GM18873 (cell line): ENCODE data around the gene PLAGL1.
"Not testable (repeated sequence)": the region's sequence is repeated elsewhere in the genome, so short reads cannot be mapped to it uniquely, and the experiment has no call there.

Experiments used
- ATAC-seq: cut with Tn5 transposase; IDR thresholded peaks from one replicate; pipeline ENCODE4 v1.9.1; 2021; ENCODE audit warnings: mild to moderate bottlenecking, moderate library complexity, moderate number of reproducible peaks; ENCODE audit not compliant: unreplicated experiment, low FRiP score

Gene PLAGL1, protein sequence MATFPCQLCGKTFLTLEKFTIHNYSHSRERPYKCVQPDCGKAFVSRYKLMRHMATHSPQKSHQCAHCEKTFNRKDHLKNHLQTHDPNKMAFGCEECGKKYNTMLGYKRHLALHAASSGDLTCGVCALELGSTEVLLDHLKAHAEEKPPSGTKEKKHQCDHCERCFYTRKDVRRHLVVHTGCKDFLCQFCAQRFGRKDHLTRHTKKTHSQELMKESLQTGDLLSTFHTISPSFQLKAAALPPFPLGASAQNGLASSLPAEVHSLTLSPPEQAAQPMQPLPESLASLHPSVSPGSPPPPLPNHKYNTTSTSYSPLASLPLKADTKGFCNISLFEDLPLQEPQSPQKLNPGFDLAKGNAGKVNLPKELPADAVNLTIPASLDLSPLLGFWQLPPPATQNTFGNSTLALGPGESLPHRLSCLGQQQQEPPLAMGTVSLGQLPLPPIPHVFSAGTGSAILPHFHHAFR

DNA sequence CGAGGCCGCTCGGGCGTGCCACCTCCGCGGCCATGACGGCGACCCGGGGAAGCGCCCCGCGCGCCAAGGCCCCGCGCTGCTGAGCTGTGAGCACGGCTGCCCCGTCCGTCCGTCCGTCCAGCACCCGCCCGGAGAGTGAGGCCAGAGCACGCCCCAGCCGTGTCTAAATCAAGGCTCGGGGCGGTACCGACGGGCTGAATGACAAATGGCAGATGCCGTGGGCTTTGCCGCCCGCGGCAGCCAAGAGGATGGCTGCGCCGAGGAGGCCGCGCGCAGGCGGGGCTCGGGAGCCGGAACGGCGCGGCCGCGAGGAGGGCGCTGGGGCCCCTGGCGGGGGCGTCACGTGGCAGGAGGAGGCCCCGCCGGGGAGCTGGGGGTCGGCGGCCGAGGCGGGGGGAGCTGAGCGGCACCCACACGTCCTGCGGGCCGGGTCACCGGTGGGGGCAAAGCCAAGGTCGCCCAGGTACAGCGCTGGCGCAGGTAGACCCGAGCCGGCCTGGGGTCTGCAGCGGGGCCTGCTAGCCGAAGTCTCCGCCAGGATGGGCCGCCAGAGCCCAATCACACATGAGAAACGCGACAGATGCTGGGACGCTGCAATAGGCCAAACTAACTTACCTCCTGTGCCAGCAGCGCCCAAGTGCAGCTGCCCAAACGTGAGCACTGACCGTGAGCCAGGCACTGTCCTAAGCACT lies at the start of gene PLAGL1:
Gene PLAGL1, minus strand, starts transcription at position 140 of the 692 bp plus-strand sequence. CDS start 60,123 bp downstream, outside the sequence.
- ATAC-seq, result no peak

DNA sequence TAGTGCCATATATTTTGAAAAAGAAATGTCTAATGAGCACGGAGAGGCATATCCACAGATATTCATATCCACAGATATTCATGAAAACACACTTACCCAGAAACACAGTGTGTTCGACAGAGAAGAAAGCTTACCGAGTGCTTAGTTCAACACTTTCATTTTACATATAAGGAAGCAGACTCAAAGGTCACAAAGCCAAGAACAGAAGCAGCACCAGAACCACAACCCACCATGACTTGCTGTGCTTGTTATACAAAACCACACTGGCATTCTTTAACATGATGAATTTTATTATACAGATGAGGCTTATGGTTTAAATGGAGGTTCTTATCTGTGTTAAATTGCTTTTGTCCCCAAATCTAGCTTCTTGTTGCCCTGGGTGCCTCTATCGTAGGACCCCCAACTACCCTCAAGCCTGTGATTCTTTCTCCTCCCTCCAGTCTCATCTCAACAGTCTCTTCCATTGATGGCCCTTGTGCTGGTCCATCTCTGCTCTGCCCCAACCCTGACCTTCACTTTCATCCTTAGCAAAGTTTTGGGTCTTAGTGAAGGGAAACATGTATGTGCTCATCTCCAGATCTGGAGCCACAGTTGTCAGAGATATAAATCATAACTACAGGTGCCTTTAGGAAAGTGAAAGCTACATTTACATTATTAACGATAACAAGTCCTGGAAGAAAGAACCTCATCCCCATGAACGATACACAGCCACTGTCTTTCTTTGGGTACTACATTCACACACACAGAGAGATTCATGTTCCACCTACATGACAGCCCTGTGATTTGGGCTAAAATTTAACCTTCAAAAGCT lies 47.3 kb upstream of the PLAGL1 start:
- peak; percentile 79 for ATAC-seq

- ATAC-seq, result no peak
Observed at GRCh38 chr6:144053601-144054000, 45.5 kb upstream of the PLAGL1 start.

DNA sequence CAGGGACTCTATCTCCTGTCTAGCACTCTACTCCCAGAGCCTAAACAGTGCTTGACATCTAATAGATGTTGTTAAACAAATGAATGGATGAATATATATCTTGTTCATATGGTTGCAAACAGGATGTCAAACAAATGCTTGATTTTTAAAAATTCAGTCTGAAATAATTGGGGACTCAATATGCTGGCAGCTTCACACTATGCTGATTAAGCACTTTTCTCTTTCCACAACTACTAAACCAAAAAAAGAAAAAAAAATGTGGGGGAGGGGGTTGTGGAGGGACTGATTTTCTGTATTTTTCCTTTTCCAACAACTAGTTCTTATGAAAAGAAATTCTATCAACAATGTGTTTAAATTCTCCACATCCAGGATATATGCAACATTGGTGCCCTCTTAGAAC lies 44.4 kb upstream of the PLAGL1 start:
- ATAC-seq, result no peak

DNA sequence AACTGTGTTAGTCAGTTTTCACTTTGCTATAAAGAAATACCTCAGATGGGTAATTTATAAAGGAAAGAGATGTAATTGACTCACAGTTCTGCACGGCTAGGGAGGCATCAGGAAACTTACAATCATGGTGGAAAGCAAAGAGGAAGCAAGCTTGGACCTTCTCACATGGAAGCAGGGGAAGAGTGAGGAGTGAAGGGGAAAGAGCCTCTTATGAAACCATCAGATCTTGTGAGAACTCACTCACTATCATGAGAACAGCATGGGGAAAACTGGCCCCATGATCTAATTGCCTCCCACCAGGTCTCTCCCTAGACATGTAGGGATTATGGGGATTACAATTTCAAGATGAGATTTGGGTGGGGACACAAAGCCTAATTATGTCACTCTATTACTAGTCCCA lies 41.3 kb upstream of the PLAGL1 start:
- no peak for ATAC-seq

DNA sequence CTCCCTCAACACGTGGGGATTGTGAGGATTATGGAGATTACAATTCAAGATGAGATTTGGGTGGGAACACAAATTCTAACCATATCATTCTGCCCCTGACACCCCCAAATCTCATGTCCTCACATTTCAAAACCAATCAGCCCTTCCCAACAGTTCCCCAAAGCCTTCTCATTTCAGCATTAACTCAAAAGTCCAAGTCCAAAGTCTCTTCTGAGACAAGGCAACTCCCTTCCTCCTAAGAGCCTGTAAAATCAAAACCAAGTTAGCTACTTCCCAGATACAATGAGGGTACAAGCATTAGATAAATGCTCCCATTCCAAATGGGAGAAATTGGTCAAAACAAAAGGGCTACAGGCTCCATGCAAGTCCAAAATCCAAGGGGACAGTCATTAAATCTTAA lies 39.6 kb upstream of the PLAGL1 start:
- ATAC-seq, result no peak

GRCh38 chr6:144046672-144047071 lies 38.6 kb upstream of the PLAGL1 start:
- ATAC-seq, result not testable (repeated sequence)

GRCh38 chr6:144044989-144045388 lies 36.9 kb upstream of the PLAGL1 start:
- ATAC-seq, result not testable (repeated sequence)

DNA sequence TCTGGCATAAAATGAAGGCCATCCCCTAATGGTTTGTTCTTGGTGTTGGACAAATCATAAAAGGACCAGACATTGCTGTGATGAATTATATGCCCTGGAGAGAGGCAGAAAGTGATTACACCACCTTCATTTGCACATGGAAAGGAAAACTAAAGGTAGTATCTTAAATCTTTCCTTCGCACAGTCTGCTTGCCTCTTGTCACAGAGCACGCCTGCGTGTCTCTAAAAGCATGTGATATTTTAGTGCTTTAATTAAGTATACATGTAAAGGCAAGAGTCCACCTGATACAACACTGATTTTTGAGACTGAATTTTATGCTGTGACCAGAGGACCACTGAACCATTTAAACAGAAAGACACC lies 28.8 kb upstream of the PLAGL1 start:
- no peak for ATAC-seq

GRCh38 chr6:144036064-144036834 lies 28.2 kb upstream of the PLAGL1 start:
- no peak for ATAC-seq

DNA sequence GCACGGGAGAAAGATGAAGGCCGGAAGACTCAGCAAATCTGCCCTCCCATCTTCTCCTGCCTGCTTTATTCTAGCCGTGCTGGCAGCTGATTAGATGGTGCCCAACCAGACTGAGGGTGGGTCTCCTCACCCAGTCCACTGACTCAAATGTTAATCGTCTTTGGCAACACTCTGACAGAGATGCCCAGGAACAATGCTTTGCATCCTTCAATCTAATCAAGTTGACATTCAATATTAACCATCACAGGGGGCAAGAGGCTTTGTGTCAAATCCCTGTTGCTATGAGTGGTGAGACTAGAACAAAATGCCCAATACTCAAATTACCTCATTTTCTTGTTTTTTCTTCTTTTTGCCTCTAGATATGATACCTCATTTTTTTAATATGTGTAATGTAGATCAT lies 27.4 kb upstream of the PLAGL1 start:
- ATAC-seq, result no peak

DNA sequence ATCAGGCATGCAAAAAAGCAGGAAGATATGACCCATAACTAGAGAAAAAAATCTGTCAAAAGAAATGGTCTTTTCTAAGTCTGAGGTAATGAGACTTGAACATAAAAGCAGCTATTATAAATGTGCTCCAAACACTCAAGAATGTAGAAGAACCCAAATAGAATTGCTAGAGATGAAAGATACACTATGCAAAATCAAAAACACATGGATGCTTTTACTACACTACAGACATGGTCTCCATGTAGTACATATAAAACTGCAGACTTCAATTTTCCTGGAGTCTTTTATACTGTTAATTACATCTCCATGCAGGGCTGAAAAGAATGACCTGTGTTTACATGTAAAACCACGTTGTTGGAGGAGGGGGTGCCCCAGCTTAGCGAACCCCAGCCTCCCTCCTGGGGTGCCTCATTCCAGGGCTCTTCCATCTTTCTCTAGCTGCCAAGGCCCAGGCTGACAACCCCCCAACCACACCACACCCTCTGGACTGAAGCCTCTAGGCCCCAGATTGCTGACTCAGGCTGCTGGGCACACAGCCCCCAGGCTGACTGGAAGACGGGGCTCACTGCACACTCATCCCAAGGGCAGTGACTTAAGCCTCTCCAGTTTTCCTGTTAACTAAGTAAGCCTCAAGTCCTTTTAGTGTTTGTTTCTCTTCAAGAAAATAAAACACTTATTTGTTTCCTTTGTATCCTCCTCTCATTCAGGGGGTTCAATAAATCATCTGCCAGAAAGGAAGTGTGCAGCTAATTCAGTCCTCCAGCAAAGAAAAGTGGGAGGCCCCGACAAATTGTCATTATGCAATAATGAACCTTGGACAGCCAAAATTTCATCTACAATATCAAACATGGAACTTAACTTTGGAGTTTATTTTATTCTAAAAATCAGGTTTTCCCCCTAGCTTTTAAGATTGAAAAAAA lies 26.0 kb upstream of the PLAGL1 start:
- ATAC-seq, result no peak

- no peak for ATAC-seq
Observed at GRCh38 chr6:144029452-144029851, 21.4 kb upstream of the PLAGL1 start.

DNA sequence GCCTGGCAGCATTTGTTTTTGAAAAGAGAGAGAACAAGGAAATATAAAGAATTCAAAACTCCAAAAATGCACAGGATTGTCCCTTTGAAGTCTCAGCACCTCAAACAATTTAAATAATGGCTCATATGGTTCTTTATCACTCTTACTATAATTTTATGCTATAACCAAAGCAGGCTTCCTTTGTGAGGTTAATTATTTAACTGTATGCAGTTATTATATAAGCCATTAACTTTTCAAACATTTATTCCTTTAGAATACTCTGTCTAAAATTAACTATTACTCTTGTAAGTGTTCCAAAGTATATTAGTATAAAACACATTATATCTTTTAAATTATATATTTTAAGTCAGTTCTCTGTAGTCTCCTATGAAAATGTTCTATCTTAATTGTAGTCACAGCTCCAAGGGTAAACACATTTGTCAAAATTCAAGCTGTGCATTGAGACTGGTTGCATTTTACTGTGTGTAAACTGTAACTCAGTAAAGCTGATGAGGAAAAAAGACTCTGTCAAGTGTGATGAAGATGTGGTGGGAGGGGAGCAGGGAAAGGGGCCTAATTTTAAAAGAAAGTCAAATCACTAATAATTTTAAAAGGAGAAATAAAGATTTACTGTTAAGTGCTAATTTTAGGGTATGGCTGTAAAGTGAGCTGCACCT lies 20.0 kb upstream of the PLAGL1 start:
- ATAC-seq, result no peak

DNA sequence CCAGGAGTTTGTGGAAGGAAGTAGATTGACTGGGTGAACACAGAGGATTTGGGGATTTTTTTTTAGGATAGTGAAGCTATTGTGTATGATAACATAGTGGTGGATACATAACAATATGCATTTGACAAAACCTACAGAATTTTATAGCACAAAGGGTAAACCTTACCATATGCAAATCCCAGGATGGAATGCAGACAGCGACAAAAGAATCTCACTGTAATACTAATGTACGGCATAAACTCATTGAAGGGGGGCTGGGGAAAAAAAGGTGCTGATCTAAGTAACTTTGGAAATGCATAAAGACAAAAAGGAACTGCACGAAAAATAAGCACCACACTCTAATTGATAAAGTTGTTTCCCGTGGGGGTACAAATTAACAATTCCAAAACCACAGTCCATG lies 15.2 kb upstream of the PLAGL1 start:
- ATAC-seq, result no peak

- ATAC-seq, result no peak
Observed at GRCh38 chr6:144019929-144020328, 11.9 kb upstream of the PLAGL1 start.

GRCh38 chr6:144017166-144018094 lies 9.4 kb upstream of the PLAGL1 start:
- no peak for ATAC-seq

DNA sequence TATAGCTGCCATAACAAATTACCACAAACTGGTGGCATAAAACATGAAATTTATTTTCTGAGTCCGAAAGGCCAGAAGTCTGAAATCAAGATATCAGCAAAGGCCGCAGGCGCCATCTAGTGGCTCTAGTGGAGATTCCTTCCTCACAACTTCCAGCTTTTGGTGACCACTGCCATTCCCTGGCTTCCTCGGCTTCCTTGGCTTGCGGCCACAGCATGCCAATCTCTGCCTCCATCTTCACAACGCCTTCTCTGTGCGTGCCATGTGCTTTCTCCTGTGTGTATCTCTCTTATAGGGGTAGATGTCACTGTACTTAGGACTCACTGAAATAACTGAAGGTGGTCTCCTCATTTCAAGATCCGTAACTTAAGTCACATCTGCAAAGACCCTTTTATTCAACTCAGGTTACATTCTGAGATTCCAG lies 5.4 kb upstream of the PLAGL1 start:
- ATAC-seq, result no peak
